B cell (primary cell): ENCODE data around the gene CDHR5. TPM values are rescaled to one million over a fixed set of nuclear protein-coding genes. Genes with fewer than 3 reads are reported as not detected.

ENCODE experiments used
- ATAC-seq: fragments of 200-7000 bp; cut with Tn5 transposase; one replicate; pipeline ENCODE4 v1.10.0; 2021; ENCODE audit warnings: low read depth, mild to moderate bottlenecking, moderate number of reproducible peaks, moderate library complexity
- CTCF ChIA-PET: fragments of 350-600 bp; sonication (Branson Sonifier 250); formaldehyde crosslinking; loops from one replicate; lab custom pipeline; 2021; ENCODE audit warnings: antibody characterized with exemption, inconsistent platforms; lab: Charles Lee
- POLR2A ChIA-PET: fragments of 350-600 bp; sonication (Branson Sonifier 250); formaldehyde crosslinking; loops from one replicate; lab custom pipeline; 2021; ENCODE audit warnings: antibody characterized with exemption; lab: Charles Lee
- DNase-seq: peaks from one replicate; pipeline ENCODE4 v3.0.0; 2013
- H2AFZ ChIP-seq: 2 replicates; pipeline ENCODE4 v1.6.1; 2012; ENCODE audit warnings: mild to moderate bottlenecking, low read depth, low read length; ENCODE audit not compliant: insufficient read depth, poor library complexity, severe bottlenecking
- H3K27ac ChIP-seq, 2 donors: 1 replicate in 1 of 2; 2 replicates in 1 of 2; pipeline ENCODE4 v1.5.1; 2012 to 2013; ENCODE audit warnings: low read length in 2 of 2, mild to moderate bottlenecking in 2 of 2, moderate library complexity in 1 of 2
- H3K27me3 ChIP-seq, 4 experiments: fragments of 200-600 bp in 1 of 4; sonication (generic) in 1 of 4; replicated peaks in 1 of 4; 1 replicate in 2 of 4; 2 replicates in 2 of 4; pipeline versions ENCODE4 v1.6.1 to v1.7.0; 2013 to 2016; ENCODE audit warnings: low read length in 3 of 4, mild to moderate bottlenecking in 2 of 4, mixed read lengths in 1 of 4, moderate library complexity in 1 of 4; ENCODE audit not compliant: insufficient read depth in 4 of 4, control insufficient read depth in 3 of 4; ENCODE audit errors: control extremely low read depth in 1 of 4
- H3K36me3 ChIP-seq, 2 experiments: replicated peaks in 1 of 2; 1 replicate in 1 of 2; 2 replicates in 1 of 2; pipeline versions ENCODE4 v1.6.1 to v1.7.1; 2013; ENCODE audit warnings: low read length in 1 of 2; ENCODE audit not compliant: insufficient read depth in 2 of 2, control insufficient read depth in 1 of 2; ENCODE audit errors: control extremely low read depth in 1 of 2, extremely low read depth in 1 of 2
- H3K4me1 ChIP-seq, 2 donors: fragments of 200-600 bp in 1 of 2; sonication (generic) in 1 of 2; 1 replicate in 1 of 2; 2 replicates in 1 of 2; pipeline versions ENCODE4 v1.5.1 to v1.6.1; 2013 to 2017; ENCODE audit warnings: low read length in 2 of 2; ENCODE audit not compliant: control insufficient read depth in 2 of 2, insufficient read depth in 2 of 2
- H3K4me2 ChIP-seq: replicated peaks from 2 replicates; pipeline ENCODE3; 2012; ENCODE audit warnings: mild to moderate bottlenecking, low read depth, low read length; ENCODE audit not compliant: poor library complexity, severe bottlenecking
- H3K4me3 ChIP-seq, 5 experiments: fragments of 200-600 bp in 1 of 5; sonication (generic) in 1 of 5; 1 replicate in 3 of 5; 2 replicates in 2 of 5; pipeline versions ENCODE4 v1.5.1 to v1.7.0; 2011 to 2016; ENCODE audit warnings: low read length in 4 of 5, mild to moderate bottlenecking in 4 of 5, low read depth in 2 of 5, control low read depth in 1 of 5, moderate library complexity in 1 of 5; ENCODE audit not compliant: insufficient read depth in 1 of 5; ENCODE audit errors: control extremely low read depth in 1 of 5, extremely low read depth in 1 of 5
- H3K79me2 ChIP-seq: fragments of 200-600 bp; sonication (generic); one replicate; pipeline ENCODE4 v1.6.0; 2016; ENCODE audit warnings: low read length; ENCODE audit not compliant: control insufficient read depth, insufficient read depth
- H3K9ac ChIP-seq: fragments of 200-600 bp; sonication (generic); 2 replicates; pipeline ENCODE4 v1.6.1; 2017; ENCODE audit warnings: mild to moderate bottlenecking, low read length, moderate library complexity
- H3K9me3 ChIP-seq, 3 donors: one replicate each; pipeline versions ENCODE4 v1.6.1 to v1.7.1; 2013; ENCODE audit warnings: low read length in 2 of 3; ENCODE audit not compliant: control insufficient read depth in 2 of 3, insufficient read depth in 1 of 3; ENCODE audit errors: control extremely low read depth in 1 of 3
- H4K20me1 ChIP-seq: 2 replicates; pipeline ENCODE4 v1.6.0; 2012; ENCODE audit warnings: mild to moderate bottlenecking, low read length; ENCODE audit not compliant: insufficient read depth, control insufficient read depth, poor library complexity, severe bottlenecking
- H3K27ac Mint-ChIP-seq: one replicate; pipeline ENCODE4 v1.8.0; 2021; ENCODE audit warnings: mixed read lengths
- H3K27me3 Mint-ChIP-seq: one replicate; pipeline ENCODE4 v1.8.0; 2021; ENCODE audit warnings: mixed read lengths
- H3K4me1 Mint-ChIP-seq: one replicate; pipeline ENCODE4 v1.8.0; 2021; ENCODE audit warnings: mixed read lengths
- H3K4me3 Mint-ChIP-seq: one replicate; pipeline ENCODE4 v1.8.0; 2021; ENCODE audit warnings: mixed read lengths
- H3K9me3 Mint-ChIP-seq: one replicate; pipeline ENCODE4 v1.8.0; 2022; ENCODE audit warnings: mixed read lengths; ENCODE audit not compliant: insufficient read depth
- EZH2 ChIP-seq: IDR thresholded peaks from 2 replicates; pipeline ENCODE4 v1.6.1; 2012; ENCODE audit warnings: borderline replicate concordance, low read depth, mild to moderate bottlenecking, moderate library complexity, low read length; ENCODE audit not compliant: insufficient read depth, poor library complexity, severe bottlenecking
- WGBS: methylation state at CpG from one replicate; pipeline ENCODE4 v1.1.5; 2013; ENCODE audit warnings: missing lambda C conversion rate; ENCODE audit not compliant: insufficient coverage; 5-methylcytosine and 5-hydroxymethylcytosine counted together
- intact Hi-C: fragments of 100-400 bp; cut with micrococcal nuclease; formaldehyde crosslinking; loops from one replicate; pipeline ENCODE4 v1.10.0; 2022
- polyA plus RNA-seq: library from polyadenylated mRNA; depleted of rRNA; stranded (reverse); fragments of >200 nt; gene quantifications from 2 replicates; pipeline ENCODE4 v1.2.3, GENCODE V29; 2012
- total RNA-seq, 2 donors: library from RNA; stranded (reverse); fragments of 120-200 nt in 1 of 2; gene quantifications; 1 replicate in 1 of 2; 2 replicates in 1 of 2; pipeline versions ENCODE4 v1.2.3 to v1.2.4, GENCODE V29; 2013 to 2022
- TF ChIP-seq, protein P1 (sequence below): fragments of 200-600 bp; IDR thresholded peaks from one replicate; pipeline ENCODE4 v1.8.0; 2022; ENCODE audit warnings: antibody characterized with exemption, mild to moderate bottlenecking

Gene CDHR5
- total and polyA plus RNA-seq, 2 donors (not counting 1 experiment from before 2014, with no cell fraction given), result 0.09 TPM; not detected in 1

DNA sequence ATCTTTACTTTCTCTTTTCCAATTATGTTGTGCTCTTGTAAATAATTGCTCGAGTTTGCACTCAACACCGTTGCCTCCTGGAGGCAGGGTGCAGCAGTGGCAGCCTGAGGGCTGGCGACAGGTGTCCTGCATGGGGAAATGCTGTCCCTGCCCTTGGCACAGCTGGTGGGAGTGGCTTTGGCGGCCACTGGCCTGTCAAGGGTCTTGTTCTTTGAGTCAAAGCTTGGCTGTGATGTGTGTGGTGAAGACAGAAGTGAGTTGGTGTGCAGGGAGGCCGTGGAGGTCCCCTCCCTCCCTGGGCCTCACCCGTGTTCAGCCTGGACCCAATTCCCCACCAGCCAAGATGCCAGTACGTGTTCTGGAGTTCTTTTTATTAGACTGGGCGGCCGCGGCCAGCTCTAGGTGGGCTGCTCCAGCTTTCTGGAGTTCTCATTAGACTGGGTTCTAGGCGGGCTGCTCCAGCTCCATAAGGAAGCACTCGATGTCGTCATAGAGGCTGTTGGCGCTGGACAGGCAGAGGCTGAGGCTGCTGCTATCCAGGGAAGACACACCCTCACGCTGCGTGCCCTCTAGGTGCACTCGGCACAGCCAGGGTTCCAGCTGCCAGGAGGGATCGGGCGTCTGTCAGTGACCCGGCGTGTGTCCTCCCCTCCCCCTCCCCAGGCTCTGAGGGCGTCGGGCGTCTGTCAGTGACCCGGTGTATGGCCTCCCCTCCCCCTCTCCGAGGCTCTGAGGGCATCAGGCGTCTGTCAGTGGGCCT, 12.4 kb downstream of the CDHR5 start:
- intact Hi-C loops, result loop anchor here (10.0 kb wide), 1 partner anchor 112 kb away; no protein-coding TSS in a partner anchor
- H3K4me3 Mint-ChIP-seq, result no peak overlapping the region
- POLR2A ChIA-PET, result interaction anchor here (0.7 kb wide), 1 partner anchor 10 kb away, joined by 3 read pairs; no protein-coding TSS in a partner anchor

More for the DNA sequence above, 12.4 kb downstream of the CDHR5 start:
- peaks cover 73% of the 10 kb centered on the region for H4K20me1 ChIP-seq
- peaks cover 6% of the 10 kb centered on the region for H3K79me2 ChIP-seq
- no peak for TF ChIP-seq EZH2
- TF ChIP-seq, protein P1, sequence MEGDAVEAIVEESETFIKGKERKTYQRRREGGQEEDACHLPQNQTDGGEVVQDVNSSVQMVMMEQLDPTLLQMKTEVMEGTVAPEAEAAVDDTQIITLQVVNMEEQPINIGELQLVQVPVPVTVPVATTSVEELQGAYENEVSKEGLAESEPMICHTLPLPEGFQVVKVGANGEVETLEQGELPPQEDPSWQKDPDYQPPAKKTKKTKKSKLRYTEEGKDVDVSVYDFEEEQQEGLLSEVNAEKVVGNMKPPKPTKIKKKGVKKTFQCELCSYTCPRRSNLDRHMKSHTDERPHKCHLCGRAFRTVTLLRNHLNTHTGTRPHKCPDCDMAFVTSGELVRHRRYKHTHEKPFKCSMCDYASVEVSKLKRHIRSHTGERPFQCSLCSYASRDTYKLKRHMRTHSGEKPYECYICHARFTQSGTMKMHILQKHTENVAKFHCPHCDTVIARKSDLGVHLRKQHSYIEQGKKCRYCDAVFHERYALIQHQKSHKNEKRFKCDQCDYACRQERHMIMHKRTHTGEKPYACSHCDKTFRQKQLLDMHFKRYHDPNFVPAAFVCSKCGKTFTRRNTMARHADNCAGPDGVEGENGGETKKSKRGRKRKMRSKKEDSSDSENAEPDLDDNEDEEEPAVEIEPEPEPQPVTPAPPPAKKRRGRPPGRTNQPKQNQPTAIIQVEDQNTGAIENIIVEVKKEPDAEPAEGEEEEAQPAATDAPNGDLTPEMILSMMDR, result no peak
- H3K9me3 ChIP-seq, result no peaks in the 10 kb centered on the region
- H2AFZ ChIP-seq, result no peak overlapping the region
- H3K4me2 ChIP-seq, result no peak overlapping the region
- peak overlapping the region in 1 of 2 donors; percentile 59 for H3K27ac ChIP-seq
- peaks cover 0 to 61% of the 10 kb centered on the region in 2 experiments for H3K36me3 ChIP-seq
- H3K4me1 Mint-ChIP-seq, result peaks cover 17% of the 10 kb centered on the region
- H3K9ac ChIP-seq, result no peak overlapping the region
- no peaks in the 10 kb centered on the region for H3K9me3 Mint-ChIP-seq
- no peak overlapping the region for H3K4me3 ChIP-seq
- H3K4me1 ChIP-seq, result peaks cover 18 to 35% of the 10 kb centered on the region in 2 donors
- H3K27me3 Mint-ChIP-seq, result no peaks in the 10 kb centered on the region
- WGBS, result 90% methylated on average over 21 of the region's 27 CpGs
- ATAC-seq (no peak), DNase-seq (no peak)
- no peaks in the 10 kb centered on the region for H3K27me3 ChIP-seq
- CTCF ChIA-PET, result interaction anchor here (1.4 to 1.5 kb wide), 2 partner anchors 58 to 95 kb away, joined by 3 to 5 read pairs; no protein-coding TSS in a partner anchor
- no peak overlapping the region for H3K27ac Mint-ChIP-seq
